HG03103 (cell line): ENCODE results near the gene CMIP.
A peak's percentile ranks its signal among the peaks of the same experiment; 100 is the strongest.

Experiments used
- ATAC-seq: cut with Tn5 transposase; IDR thresholded peaks from one replicate; pipeline ENCODE4 v1.9.1; 2021; ENCODE audit warnings: low read depth; ENCODE audit not compliant: unreplicated experiment

The CMIP gene

DNA sequence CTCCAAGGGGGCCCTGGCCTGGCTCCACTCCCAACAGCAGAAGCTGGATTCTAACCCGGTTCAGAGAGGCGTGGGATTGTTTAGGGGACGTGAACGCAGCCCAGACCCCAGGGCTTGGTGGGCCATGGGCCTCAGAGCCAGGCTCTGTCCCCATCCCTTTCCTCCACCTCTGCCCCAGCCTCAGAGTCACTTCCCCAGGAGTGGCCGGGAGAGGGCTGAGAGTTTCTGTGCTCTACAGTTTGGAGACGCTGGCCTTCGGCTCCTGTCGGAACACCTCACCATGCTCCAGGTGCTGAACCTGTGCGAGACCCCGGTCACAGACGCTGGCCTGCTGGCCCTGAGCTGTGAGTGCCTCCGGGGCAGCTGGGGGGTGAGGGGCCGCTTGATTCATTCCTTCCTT lies 260.7 kb downstream of the CMIP start:
- no peak for ATAC-seq

DNA sequence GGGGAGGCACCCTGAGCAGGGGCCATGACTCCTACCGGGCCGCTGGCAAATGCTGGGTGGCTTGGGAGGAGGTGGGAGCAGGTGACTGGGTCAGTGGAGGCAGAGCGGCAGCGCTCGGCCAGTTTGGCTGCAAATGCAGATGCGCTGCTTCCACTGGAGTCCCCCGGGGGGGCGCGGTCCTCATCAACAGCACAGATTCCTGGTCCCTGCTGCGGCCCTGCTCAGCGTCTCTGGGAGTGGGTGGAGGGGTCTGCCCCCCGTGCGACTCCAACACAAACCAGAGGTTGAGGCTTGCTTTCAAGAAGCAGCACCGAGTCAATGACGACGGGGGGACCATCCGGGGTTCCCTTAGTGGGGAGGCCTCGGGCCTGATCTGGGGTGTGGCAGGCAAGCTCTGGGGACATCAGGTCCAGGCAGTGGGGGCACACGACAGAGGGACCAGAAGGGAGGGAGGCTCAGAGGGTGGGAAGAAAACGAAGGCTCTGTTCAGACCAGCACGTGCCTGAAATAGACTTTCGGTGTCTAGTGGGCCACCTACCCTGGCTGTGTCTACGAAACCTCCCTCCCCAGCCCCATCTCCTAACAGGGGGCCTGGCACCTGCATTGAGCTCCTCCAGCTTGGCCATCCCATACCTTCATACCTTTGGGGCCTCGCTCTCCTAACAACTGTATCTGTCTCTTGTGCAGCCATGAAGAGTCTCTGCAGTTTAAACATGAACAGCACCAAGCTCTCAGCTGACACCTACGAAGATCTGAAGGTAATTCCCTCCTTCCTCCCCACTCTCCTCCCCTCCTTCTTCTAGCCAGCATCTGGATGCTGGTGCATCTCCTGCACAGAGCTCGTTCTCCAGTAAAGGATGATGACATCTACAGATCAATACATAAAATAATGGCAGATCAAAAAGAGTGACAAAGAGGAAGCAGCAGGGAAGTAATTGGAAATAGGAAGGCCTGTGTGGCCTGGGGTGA lies 262.0 kb downstream of the CMIP start:
- no peak for ATAC-seq

DNA sequence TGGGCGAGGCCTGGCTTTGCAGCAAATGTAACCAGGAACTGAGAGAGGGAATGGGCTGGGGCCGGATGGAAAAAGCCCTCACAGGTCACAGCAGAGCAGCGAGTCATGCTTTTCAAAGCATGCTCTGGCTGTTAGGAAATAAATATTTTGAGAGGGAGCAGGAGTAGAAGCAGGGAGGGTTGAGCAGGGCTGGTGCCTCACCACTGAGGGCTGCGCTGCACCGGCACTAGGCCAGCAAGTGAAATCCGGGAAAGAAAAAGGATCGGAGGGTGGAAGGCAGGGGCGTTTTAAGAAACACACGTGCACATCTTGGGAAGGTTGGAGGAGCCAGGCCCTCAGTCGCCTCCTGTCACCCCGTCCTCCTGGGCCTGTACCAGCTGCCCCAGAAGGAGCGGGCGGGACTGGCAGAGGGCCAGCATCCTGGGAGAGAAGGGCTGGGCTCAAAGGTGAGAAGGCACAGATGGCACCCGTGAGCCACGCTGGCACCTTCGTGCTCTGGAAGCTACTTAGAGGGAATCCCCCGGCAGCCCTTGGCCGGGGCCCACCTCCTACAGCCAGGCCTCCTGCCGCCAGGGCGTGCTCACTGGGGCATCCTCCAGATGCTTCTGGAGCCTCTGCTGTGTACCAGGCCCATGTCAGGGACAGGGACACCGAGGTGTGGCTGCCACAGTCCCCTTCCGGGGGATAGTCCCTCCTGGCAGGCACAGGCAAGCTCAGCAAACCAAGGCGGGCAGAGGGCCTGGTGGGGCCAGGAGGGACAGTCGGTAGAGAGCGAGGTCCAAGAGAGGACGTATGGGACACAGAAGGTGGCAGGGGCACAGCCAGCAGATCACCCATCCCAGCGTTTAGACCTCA lies 263.0 kb downstream of the CMIP start:
- no peak for ATAC-seq

DNA sequence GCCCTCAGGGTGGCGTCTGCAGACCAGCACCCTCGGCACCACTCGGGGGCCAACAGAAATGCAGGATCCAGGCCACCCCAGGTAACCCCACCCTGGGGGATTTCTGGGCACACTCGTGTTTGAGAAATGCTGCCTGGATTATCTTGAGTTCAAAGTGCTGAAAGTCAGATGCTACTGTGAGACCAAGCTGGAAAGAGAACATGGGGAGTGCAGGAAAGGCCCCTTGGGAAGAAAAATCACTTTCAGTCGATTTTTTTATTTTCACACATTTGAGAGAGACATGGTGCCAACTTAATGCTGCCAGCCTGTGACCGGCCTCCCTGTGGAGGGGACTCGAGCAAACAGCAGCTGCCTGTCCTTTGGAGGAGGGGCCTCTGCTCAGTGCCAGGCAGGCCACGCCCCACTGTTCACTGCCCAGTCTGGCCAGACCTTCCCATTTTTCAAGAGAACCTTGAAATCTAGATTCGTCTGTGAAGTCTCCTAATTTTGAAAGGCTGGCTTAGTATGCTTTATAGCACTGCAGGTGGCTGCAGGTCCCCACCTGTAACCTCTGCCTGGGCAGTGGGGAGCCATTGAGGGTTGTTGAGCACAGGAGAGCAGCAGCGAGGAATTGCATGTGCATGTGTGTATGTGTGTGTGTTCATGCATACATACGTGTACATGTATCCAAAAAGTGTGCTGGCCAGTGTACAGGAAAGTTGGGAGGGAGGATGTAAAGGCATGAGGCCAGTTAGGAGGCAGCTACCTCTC lies 263.8 kb downstream of the CMIP start:
- no peak for ATAC-seq

DNA sequence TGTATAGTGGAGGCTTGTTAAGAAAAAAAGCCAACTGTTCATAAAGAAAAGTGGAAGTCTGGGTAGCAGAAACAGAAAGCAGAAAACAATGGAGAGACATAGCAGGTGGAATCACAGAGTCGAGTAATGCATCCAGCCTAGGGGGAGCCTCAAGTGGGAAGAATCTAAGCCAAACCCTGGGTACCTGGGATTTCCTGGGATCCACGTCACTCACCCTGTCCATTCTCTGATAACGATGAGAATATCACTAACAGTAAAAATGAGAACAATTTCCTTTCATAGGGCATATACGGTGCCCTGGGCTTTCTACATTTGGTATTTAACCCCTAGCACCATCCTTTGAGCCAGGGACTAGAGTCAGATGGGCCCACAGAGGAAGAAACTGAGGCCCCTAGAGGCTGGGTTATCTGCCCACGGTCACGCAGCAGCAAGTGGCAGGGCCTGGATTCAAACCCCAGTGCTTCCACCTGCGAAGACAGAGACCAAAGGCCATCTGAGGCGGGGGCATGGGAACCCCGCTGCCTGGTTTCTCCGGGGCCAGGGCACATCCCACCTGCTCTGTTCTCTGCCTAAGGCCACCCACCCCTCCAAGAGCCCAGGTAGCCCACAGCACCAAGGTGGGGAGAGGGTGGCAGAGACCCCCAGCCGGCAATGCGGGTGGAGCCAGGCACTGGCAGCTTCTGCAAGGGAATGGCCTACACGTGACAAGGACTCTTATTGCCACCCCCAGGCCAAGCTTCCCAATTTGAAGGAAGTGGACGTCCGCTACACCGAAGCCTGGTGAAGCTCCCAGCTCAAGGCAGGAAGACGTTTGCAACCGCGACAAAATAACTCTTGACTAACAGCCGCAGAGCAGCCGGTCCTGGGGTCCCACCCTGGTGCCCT lies 264.6 kb downstream of the CMIP start:
- ATAC-seq = no peak

DNA sequence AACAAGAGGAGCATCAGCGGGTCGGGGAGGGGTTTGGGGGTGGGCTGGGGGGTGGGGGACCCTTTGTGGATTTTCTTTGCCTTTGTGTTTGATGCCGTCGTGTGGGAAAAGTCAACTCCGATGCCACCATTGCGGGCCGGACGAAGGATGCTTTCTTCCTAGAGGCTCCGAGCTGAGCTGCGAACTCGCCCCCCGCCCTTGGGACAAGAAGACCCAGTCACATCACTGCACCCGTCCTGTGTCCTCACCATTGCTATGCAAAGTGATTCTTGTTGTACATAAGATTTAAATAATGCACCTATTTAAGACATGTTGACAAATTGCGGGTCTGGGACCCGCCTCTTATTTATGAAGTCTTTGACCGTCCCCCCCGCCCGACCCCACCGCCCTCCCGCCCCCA lies 265.4 kb downstream of the CMIP start:
- no peak for ATAC-seq

DNA sequence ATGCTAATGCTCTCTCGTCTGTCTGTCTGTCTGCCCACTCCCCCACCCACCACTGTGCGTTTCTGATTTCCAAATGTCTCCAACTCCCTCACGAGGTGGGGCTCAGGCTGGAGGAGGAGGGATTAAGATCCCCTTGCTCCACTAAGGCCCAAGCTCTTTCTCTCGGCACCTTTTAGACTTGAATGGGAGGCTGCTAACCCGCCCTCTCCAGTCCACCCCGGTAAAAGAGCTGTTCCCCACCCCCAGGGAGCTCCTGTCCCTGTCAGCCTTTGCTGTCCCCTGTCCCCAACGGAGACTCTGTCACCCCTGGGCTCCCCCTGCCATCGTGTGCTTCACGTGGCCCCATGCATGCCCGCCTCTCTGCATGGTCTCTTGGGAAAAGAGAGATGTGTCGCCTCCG lies 266.0 kb downstream of the CMIP start:
- ATAC-seq = no peak

DNA sequence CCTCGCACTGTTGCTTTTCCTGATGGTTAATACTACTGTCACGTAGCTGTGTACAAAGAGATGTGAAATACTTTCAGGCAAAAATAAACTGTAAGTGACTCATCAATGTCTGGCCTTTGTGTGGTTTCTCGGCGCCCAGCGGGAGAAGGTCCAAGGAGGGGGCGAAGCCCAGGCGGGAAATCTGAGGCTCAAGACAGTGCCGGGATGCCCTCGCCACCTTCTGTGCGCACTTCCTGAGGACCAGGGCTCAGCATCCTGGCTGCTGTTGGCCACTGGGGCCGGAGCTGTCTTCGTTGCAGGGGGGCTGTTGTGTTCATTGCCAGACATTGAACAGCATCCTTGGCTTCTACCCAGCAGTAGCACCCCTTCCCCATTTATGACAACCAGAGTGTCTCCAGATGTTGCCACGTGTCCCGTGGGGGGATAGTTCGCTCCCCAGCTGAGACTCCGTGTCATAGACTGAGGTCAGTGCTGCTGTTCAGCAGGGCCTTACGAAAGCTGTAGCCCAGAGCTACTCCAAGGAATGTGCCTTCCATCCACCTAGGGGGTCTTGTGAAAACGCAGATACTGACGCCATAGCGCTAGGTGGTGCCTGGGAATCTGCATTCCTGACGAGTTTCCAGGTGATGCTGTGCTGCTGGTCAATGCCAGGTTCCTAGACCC lies 267.2 kb downstream of the CMIP start:
- ATAC-seq = no peak

DNA sequence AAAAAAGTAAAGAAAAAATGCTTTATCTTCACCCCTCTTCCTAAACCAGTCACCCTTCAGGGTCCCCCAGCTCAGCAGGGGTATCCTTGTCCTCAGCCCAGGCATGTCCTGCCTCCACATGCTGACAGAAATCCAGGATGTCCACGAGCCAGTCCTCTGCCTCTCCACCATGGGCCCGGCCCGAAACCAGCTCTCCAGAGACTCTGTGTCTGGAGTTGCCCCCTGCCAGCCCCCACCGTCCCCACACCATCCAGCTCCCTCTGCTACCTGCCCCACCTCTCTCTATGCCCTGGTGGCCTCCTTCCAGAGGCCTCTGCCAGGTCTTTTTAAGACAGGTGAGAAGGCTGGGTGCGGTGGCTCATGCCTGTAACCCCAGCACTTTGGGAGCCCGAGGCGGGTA lies 268.1 kb downstream of the CMIP start:
- ATAC-seq = no peak

DNA sequence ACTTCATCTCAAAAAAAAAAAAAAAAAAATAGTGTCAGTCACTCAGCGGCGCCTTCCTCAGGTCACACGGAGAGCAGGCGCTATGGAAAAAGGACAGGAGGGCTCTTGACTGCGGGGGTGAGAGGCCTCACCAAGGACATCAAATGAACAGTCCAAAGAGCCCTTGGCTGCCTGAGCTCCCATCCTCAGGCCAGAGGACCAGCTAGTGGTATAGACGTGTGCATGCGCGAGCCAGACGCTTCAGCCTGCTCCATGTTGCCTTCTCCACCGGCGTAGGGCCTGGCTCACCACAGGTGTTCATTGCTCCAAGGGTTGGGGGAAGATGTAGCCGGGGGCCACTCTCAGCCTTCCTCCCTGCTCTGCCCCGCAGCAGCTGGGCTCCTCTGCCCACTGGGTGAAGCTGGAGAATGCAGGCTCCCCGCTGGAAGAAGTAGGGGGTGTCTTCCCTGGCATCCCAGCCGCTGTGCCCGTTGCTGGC lies 268.7 kb downstream of the CMIP start:
- ATAC-seq = no peak

DNA sequence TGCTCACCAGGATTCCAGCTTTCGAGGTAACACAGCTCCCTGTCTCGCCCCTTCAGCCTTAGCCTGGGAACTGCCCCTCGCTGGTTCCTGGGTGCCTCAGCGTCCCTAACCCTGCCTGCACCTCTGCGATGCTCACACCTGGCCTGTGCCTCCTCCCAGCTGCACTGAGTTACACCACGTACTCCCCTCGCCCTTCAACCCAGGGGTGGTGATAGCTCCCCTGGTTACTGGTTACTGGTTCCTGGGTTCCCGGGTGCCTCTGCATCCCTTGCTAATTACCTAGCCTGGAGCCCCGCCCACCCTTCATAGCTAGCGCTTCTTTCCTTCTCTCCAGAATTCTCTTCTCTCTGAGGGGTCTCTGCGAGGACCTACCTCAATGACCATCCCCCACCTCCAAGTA lies 269.2 kb downstream of the CMIP start:
- ATAC-seq = no peak

DNA sequence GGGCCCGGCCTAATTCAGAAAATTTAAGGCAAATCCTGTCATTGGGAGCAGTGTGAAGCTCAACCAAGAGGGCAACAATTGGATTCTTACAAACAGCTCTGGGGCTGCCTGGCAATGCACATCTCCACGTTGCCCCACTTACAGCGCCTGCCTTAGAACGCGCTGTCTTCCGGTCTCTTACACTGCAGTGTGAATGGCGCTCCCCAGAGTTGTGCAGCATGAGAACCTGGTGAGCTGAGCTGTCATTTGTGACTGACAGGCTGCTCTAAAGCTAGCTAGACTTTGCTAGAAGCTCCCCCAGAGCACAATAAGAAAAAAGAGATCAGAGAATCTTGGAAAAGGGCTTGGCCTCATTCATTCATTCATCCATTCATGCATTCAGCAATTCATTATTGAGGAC lies 270.0 kb downstream of the CMIP start:
- ATAC-seq = no peak

DNA sequence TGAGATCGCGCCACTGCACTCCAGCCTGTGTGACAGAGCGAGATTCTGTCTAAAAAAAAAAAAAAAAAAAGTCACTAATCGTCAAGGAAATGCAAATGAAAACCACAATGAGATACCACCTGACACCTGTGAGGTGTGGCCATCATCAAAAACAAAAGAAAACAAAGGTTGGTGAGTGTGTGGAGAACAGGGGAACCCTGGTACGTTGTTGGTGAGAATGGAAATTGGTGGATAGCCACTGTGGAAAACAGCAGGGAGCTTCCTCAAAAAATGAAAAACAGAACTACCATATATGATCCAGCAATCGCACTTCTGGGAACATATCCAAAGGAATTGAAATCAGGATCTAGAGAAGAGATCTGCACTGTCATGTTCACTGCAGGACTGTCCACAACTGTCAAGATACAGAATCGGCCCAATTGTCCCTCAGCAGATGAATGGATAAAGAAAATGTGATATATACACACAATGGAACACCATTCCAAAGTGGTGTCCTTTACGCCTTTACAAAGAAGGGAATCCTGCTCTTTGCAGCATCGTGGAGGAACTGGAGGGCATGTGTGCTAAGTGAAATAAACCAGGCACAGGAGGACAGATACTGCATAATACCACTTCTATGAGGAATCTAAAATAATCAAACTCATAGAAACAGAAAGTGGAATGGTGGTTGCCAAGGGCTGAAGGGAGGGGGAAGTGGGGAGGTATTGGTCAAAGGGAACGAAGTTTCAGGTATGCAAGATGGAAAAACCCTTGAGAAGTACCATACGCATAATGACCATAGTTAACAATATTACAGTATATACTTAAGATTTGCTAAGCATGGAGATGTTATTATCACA lies 271.0 kb downstream of the CMIP start:
- ATAC-seq = peak; percentile 43

DNA sequence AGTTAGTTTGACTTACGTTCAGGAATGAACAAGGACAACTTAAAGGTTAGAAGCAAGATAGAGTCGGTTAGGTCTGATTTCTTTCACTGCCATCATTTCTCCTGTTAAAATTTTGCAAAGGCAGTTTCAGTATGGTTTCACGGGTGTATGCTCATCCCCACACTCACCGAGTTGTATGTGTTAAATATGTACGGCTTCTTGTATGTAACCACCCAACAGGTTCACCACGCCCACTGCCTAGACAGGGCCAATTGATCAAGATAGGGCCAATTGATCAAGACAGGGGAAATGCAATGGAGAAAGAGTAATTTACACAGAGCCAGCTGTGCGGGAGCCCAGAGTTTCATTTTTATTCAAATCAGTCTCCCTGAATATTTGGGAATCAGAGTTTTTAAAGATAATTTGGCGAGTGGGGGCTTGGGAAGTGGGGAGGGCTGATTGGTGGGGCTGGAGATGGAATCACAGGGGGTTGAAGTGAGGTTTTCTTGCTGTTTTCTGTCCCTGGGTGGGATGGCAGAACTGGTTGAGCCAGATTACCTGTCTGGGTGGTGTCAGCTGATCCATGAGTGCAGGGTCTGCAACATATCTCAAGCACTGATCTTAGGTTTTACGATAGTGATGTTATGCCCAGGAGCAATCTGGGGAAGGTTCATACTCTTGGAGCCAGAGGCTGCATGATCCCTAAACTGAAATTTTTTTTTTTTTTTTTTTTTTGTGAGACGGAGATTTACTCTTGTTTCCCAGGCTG lies 272.0 kb downstream of the CMIP start:
- peak; percentile 40 for ATAC-seq

DNA sequence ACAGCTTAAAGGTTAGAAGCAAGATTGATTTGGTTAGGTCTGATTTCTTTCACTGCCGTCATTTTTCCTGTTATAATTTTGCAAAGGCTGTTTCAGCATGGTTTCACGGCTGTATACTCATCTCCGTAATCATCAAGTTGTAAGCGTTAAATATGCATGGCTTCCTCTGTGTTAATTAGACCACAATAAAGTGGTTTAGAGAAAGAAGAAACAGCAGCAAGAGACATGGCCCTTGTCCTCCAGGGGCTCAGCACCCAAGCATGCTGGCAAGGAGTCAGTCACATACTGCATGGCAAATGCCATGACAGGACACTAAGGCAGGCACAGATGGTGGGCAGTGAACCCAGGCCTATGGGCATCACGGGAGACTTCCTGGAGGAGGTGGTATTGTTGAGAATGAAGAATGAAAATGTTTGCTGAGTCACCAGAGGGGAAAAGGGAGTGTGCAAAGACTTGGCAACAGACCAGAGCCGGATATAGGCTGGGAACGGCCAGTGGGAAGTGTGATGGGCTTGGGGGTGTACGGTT lies 273.1 kb downstream of the CMIP start:
- ATAC-seq = no peak

DNA sequence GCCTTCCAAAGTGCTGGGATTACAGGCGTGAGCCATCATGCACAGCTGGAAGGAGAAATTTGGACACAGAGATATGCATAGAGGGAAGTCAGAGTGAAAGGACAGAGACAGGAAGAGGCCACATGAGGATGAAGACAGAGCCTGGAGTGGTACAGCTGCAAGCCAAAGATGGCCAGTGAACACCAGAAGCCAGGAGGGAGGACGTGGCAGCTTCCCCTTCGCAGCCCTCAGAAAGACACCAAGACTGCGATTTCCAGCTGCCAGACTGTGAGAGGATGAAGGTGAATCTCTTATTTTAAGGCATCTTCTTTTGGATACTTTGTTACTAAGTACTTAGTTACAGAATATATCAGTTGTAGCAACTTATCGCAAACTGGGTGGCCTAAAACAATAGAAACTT lies 274.0 kb downstream of the CMIP start:
- no peak for ATAC-seq

DNA sequence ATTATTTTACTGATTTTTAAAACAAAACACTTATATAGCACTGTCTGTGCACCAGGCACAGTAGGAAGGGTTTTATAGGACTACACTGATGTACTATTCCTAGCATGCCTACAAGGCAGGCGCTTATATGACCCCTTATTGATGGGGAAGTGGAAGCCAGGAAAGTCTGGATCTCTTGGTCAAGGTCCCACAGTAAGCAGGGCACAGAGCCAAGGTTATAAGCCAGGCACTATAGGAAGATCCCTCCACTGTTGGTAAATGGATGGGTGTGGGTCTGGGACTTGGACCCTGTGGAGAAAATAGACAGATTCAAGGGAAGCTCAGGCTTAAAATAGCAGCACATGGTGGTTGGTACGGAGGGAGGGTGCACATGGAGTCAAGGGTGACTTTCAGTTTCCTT lies 275.4 kb downstream of the CMIP start:
- ATAC-seq = no peak
